Erythroblast (primary cell): Measurements from ENCODE around the gene YTHDC1.

Source experiments
- GATA1 ChIP-seq: IDR thresholded peaks from 2 replicates; pipeline ENCODE4 v1.6.1; 2011; ENCODE audit warnings: low read depth, mild to moderate bottlenecking, control low read depth, low read length, moderate library complexity
- POLR2A ChIP-seq: IDR thresholded peaks from 2 replicates; pipeline ENCODE4 v1.6.1; 2011; ENCODE audit warnings: mild to moderate bottlenecking, low read length

DNA sequence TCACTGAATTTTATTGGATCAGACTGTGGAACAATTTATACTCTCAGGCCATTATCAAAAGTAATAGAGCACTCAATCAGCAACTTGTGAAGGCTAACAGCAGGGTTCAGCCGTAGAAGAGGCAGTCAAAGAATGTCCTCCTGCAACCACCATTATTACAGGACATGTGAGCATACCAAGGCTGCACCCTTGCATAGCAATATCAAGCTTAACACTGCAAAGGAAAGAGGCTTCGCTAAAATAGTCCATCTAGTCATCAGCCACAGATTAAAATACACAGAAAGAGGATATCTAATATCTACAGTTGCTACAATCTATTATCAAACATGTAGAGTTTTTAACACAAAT lies 61.5 kb downstream of the YTHDC1 start:
- TF ChIP-seq POLR2A (no peak), GATA1 (no peak)
